Mononuclear cell (primary cell): ENCODE results near the gene PCSK2. TPM values are rescaled to one million over a fixed set of nuclear protein-coding genes. Genes with fewer than 3 reads are reported as not detected.
A peak's percentile ranks its signal among the peaks of the same experiment; 100 is the strongest.

ENCODE experiments used
- H3K27me3 ChIP-seq: 2 replicates; pipeline ENCODE4 v1.6.0; 2011; ENCODE audit warnings: low read length, control low read depth; ENCODE audit not compliant: insufficient read depth
- H3K4me1 ChIP-seq: 2 replicates; pipeline ENCODE4 v1.5.1; 2011; ENCODE audit warnings: mild to moderate bottlenecking, low read length, control low read depth; ENCODE audit not compliant: insufficient read depth
- H3K4me3 ChIP-seq: 2 replicates; pipeline ENCODE4 v1.5.1; 2011; ENCODE audit warnings: mild to moderate bottlenecking, low read length, moderate library complexity
- H3K9me3 ChIP-seq: 2 replicates; pipeline ENCODE4 v1.5.1; 2011; ENCODE audit warnings: low read depth, mild to moderate bottlenecking, control low read depth, low read length
- total RNA-seq: library from RNA; depleted of rRNA; stranded (reverse); fragments of >200 nt; gene quantifications from one replicate; pipeline ENCODE4 v1.2.3, GENCODE V29; 2012

The PCSK2 gene
- total RNA-seq, 1 donor: not detected

DNA sequence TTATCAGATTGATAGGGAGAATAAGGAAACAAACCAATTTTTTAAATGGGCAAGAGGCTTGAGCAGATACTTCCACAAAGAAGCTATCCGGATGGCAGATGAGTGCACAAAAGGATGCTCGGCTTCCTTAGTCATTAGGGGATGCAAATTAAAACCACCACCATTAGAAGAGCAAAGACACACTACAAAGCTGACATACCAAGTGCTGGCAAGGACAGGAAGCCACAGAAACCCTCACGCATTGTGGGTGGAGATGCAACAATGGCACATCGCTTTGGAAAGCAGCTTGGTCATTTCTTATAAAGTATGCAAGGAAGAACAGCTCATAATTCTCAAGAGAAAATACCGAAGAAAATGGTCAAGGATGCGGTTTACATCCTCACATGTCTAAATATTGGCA lies 284.6 kb downstream of the PCSK2 start:
- H3K9me3 ChIP-seq: no peaks in the 10 kb centered on the region
- peaks cover 12% of the 10 kb centered on the region for H3K4me1 ChIP-seq
- no peak overlapping the region for H3K4me3 ChIP-seq
- no peaks in the 10 kb centered on the region for H3K27me3 ChIP-seq

DNA sequence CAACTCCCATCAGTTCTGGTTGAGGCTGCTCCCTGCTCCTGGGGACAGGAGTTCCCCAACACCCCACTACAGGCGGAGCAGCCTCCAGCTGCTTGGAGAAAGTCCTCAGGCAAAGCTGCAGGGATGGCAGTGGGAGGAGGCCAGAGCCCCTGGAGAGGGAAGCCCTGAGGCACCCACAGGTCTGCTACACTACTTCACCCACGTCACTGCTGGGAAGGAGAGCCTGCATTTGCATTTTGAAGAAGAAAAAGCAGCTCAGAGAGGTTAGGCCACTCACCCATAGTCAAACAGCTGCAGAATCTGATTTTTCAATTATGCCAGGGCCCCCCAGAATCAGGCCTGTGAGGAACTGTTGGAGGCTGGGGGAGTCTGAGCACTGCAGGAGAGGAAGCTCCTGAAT lies 287.1 kb downstream of the PCSK2 start:
- Histone ChIP-seq H3K9me3 (no peaks in the 10 kb centered on the region), H3K4me1 (peaks cover 5% of the 10 kb centered on the region), H3K4me3 (no peak overlapping the region), H3K27me3 (no peaks in the 10 kb centered on the region)

DNA sequence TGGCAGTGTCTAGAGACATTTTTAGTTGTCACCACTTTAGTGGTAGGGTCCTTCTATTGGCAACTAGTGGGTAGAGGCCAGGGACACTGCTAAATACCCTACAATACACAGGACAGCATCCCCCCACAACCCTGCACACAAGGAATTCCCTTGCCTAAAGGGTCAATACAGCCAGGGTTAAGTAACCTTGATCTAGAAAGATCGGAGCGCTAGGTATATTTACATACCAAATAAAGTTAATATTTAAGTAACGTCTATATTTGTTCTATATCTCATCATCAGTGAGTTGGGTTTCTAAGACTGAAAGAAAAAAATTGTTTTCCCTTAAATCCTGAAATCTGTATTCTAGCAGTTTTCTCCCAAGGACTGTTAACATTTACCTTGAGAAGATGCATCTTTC lies 288.2 kb downstream of the PCSK2 start:
- no peak overlapping the region for H3K4me3 ChIP-seq
- no peaks in the 10 kb centered on the region for H3K9me3 ChIP-seq
- no peaks in the 10 kb centered on the region for H3K27me3 ChIP-seq
- peaks cover 5% of the 10 kb centered on the region for H3K4me1 ChIP-seq

DNA sequence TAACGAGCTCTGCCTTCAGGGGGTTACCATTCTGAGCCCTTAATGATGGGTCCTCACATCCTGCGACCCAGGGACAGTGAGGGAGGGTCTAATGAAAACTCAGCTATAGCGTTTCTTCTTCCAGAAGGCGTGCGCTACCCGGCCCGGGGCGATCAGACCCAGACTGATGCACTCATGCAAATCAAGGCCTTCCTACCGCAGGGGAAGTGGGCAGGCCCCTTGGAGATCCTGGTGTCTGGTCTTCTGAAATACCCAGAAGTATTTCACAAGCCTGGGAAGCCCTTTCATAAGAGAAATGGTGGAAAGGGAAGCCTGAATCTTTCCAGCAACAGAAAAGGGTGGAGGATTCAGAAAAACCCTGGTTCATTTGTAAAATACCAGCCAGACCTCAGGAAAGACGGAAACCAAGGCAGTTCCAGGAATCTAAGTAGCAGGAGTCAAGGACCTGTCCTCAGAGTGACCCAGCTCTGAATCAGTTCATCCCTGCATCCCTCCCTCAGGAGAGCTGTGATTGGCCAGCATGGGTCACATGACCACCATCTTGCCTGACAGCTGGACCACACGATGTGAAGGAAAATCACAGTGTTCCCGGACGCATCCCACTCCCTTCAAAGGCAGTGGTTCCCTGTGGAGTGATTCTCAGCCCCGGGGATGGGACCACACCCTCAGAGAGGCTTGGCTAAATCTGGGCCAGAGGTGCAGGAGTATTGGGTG lies 291.7 kb downstream of the PCSK2 start:
- Histone ChIP-seq H3K9me3 (no peaks in the 10 kb centered on the region), H3K4me1 (no peaks in the 10 kb centered on the region), H3K27me3 (no peaks in the 10 kb centered on the region), H3K4me3 (no peak overlapping the region)

DNA sequence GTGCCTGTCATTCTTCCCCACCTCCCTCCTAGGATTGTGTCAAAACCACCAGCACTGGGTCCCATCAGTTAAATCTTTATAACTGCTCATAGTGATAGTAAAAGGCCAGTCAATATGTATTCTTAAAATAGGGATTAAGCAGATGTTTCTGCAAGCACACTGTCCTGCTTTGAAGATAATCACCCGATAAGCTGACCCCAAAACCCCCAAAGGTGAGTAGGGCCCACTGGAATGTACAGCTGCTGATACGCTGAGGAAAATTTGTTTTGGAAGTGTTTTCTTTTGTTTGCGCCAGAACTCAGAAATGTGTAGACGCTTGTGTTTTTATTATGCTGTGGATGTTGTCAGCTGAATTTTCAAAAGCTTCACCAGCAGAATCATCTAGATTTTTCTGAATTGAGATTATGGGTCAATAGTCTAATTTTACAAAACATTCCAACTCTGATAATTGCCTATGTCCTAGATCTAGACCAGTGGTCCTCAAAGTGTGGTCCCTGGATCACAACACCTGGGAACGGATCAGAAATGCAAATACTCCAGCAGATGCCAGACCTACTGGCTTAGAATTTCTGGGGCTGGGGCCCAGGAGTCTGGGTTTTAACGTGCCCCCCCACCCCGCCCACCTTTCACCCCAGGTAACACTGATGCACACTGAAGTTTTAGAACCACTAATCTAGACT lies 292.9 kb downstream of the PCSK2 start:
- Histone ChIP-seq H3K4me3 (no peak overlapping the region), H3K4me1 (no peaks in the 10 kb centered on the region), H3K27me3 (no peaks in the 10 kb centered on the region), H3K9me3 (no peaks in the 10 kb centered on the region)

DNA sequence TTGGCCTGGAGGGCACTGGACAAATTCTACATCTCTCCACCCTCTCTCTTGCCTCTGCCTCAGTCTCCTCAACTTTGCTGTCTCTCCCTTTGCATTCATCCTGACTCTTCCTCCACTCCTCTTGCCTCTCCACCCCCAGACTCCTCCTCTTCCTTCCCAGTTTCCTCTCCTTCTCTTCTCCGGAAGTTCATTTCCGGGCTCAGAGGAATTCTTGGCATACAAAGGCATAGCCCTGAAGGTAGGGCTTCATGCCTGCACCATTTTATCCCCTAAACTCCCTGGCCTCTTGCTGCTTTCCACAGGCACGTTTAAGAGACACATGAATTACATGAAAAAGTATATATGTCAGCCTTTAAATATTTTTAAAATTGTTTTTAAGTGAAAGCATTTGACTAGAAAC lies 293.7 kb downstream of the PCSK2 start:
- H3K27me3 ChIP-seq: no peaks in the 10 kb centered on the region
- no peak overlapping the region for H3K4me3 ChIP-seq
- H3K4me1 ChIP-seq: no peaks in the 10 kb centered on the region
- no peaks in the 10 kb centered on the region for H3K9me3 ChIP-seq

DNA sequence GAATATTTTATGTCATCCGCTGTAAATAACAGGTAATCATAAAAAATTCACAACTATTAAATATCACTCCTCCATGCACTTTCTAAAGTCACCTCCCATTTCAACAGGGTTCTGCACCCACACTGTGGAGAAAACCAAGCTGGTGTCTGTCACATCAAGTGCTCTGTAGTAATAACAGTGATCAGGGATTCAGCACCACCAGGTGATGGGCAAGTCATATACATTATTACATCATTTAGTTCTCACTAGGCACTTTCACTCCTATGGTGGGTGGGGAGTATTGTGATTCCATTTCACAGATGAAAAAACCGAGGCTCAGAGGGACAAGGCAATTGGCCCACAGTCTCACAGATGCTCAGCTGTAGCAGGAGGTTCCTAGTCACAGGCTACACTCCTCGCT lies 295.7 kb downstream of the PCSK2 start:
- H3K4me1 ChIP-seq: no peaks in the 10 kb centered on the region
- no peaks in the 10 kb centered on the region for H3K27me3 ChIP-seq
- no peak overlapping the region for H3K4me3 ChIP-seq

DNA sequence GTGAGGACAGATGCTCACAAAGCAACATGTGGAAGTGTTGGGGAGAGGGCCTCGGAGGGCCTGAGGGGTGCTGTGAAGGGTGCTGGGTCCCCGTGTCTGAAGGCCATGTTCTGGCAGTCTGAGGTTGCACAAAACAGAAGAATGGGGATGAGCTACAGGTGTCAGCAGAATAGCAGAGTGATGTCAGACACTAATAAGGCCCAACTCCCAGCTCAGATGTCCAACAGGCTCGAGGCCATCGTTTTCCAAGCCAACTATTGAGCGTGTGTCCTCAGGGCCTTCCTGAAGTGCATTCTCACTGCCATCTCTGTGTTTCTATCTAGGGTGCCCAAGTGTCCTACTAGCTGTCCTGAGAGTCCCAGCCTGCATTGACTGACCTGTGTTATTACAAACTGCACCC lies 296.5 kb downstream of the PCSK2 start:
- Histone ChIP-seq H3K4me3 (no peak overlapping the region), H3K9me3 (no peaks in the 10 kb centered on the region), H3K4me1 (no peaks in the 10 kb centered on the region), H3K27me3 (no peaks in the 10 kb centered on the region)

More for the DNA sequence above, 295.7 kb downstream of the PCSK2 start:
- no peaks in the 10 kb centered on the region for H3K9me3 ChIP-seq

DNA sequence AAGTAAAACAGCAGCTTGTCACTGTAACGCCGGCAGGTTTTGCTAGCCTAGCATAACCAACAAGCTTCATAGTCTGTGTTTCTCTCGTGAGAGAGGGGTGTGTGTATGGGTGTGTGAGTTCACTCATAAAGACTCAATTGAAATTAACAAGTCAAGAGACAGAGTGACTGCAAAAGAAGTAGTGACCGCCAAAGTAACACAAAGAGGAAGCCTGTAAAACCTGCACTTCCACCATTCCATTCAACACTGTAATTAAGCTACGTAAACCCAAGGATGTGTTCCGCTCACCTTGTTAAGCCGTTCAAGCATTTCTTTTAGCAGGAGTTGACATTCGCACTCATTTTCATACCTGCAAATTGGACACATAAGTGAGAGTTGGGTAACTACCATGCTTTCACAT lies 297.7 kb downstream of the PCSK2 start:
- Histone ChIP-seq H3K27me3 (no peaks in the 10 kb centered on the region), H3K4me3 (no peak overlapping the region), H3K9me3 (no peaks in the 10 kb centered on the region), H3K4me1 (no peaks in the 10 kb centered on the region)

DNA sequence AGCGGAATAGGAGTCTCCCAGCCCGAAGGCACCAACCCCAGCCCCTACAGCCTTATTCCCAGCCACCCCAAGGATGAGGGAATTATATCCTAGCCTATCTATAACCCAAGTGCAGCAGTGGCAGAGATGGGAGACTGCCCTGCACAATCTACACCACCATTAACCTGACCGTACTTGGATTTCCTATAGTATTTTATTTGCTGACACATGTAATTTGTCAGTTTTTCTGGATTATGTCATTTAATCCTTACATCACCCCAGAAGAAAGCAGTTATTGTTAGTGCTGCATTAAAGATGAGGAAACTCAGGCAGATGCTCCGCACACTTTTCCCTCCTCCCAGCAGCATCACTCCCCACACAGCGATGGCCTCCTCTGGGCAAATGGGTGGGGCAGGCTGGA lies 298.3 kb downstream of the PCSK2 start:
- Histone ChIP-seq H3K4me3 (no peak overlapping the region), H3K9me3 (no peaks in the 10 kb centered on the region), H3K4me1 (no peaks in the 10 kb centered on the region), H3K27me3 (peaks cover 3% of the 10 kb centered on the region)

DNA sequence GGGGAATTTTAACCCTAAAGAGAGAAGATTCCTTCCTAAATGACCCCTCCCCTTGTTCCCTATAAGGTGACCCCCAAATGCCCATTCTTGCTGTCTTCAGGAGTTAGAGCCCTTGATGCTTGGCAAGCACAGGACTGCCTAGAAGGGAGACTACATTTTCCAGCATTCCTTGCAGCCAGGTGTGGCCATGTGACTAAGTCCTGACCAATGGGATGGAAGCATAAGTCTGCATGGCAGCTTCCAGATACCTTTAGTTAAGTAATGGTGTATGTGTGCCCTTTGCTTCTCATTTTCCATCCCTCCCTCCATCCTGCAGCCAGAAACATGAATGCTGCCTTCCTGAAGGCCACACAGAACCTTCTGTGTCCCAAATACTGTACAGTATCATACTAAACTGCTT lies 298.8 kb downstream of the PCSK2 start:
- Histone ChIP-seq H3K9me3 (no peaks in the 10 kb centered on the region), H3K4me3 (no peak overlapping the region), H3K4me1 (peaks cover under 1% of the 10 kb centered on the region), H3K27me3 (peaks cover 8% of the 10 kb centered on the region)

DNA sequence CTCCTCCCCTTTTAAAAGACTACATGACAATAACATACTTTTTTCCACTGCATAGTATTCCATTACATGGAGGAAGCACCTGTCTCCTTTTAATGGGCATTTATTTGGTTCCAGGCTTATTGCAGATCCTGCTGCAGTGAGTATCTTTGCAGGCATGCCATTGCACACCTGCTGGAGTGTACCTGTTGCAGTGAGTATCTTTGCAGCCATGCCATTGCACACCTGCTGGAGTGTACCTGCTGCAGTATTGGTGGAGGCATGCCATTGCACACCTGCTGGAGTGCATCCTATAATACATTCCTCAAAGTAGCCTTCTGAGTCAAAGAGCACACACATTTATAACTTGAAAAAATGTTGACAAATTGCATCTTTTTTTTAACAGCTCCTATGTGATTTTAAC lies 302.7 kb downstream of the PCSK2 start:
- peaks cover 17% of the 10 kb centered on the region for H3K27me3 ChIP-seq
- peaks cover 14% of the 10 kb centered on the region for H3K4me1 ChIP-seq
- H3K9me3 ChIP-seq: no peaks in the 10 kb centered on the region
- no peak overlapping the region for H3K4me3 ChIP-seq

DNA sequence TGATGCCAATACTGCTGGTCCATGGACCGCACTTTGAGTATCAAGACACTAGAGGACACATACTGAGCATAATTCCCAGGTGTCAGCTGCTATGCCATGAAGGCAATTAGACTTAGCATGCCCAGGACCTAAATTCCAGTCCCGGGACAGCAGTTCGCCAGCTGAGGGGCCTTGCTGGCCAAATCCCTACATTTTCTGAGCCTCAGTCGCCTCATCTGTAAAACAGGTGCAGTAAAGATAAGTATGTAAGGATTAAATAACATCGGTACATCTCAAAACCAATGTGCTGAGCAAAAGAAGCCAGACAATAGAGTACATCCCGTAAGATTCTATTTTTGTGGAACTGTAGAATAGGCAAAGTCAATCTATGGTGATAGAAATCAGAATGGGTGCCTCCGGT lies 303.3 kb downstream of the PCSK2 start:
- H3K9me3 ChIP-seq: no peaks in the 10 kb centered on the region
- H3K27me3 ChIP-seq: peaks cover 17% of the 10 kb centered on the region
- peaks cover 14% of the 10 kb centered on the region for H3K4me1 ChIP-seq
- H3K4me3 ChIP-seq: no peak overlapping the region

DNA sequence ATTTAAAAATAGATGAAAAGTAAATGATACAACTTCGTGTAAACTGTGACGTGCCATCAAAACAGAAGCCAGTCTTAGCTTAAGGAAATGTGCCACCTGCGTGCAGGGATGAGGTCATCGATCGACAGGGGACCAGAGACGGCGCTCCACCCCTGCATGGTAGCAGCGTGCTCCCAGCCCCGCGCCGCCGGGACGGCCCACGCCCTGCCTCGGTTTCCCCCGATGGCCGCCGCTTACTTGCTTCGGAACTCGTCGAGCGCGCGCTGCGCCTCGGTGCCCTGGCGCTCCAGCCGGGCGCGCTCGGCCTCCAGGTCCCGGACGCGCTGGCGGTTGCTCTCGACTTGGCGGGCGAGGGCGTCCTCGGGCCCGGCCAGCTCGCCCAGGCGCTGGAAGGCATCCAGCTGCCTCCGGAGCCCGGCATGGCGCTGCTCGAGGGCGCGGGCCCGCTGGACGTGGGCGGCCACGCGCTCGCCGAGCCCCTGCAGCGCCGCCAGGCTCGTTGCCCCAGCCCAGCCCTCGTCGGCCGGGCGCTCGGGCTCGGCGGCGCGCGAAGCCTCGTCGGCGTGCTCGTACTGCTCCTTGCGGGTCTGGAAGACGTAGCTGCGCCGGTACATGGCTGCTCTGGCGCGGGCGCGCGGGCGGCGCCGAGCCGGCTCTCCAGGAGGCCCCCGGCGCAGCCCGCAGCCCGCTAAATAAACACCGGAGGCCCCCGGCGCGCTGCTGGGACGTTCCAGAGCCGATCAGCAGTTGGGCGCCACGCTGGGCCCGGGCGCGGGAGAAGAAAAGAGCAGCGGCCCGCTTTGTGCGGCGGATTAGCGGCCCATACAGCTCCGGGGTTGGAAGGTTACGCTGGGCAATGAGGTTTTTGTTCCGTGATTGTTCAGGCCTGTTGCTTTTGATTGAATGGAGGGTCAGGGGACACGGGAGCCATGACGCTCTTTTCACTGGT lies 304.1 kb downstream of the PCSK2 start, which contains the start of gene BFSP1:
Gene BFSP1 (minus strand): TSS at position 664 of the 949 bp plus-strand sequence. CDS start 50 bp downstream, at position 614.
- Histone ChIP-seq H3K27me3 (peaks cover 17% of the 10 kb centered on the region), H3K4me3 (peak within 1 kb of the TSS; percentile 17), H3K4me1 (peaks cover 14% of the 10 kb centered on the region)

DNA sequence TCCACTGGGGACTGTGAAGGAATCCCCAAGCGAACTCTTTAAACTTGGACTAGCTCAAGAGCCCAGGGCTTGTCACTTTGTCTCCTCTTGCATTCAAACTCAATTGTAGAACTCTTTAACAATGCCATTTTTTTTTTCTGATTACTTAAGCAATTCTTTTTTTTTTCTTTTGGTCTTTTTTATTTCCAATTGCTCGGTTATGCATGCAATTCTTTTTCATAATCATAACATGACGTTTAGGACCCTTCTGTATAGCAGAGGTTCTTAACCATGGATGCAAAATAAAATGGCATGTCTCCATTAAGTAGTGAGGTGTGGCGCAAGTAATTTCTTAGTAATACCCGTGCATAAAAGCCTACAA lies 304.8 kb downstream of the PCSK2 start:
- Histone ChIP-seq H3K27me3 (peaks cover 17% of the 10 kb centered on the region), H3K4me3 (peak overlapping the region; percentile 17), H3K4me1 (peaks cover 14% of the 10 kb centered on the region), H3K9me3 (no peaks in the 10 kb centered on the region)

More for the DNA sequence above, 304.1 kb downstream of the PCSK2 start, which contains the start of gene BFSP1:
- H3K9me3 ChIP-seq: no peaks in the 10 kb centered on the region
